Keratinocyte (primary cell): Measurements from ENCODE around the gene KIAA1217. TPM values are rescaled to one million over a fixed set of nuclear protein-coding genes. Genes with fewer than 3 reads are reported as not detected.
A peak's percentile ranks its signal among the peaks of the same experiment; 100 is the strongest.

Experiments
- DNase-seq: peaks from one replicate; pipeline ENCODE4 v3.0.0-alpha.2; 2011; ENCODE audit warnings: low read depth, missing footprints, low spot score
- FAIRE-seq: peaks from 2 replicates; lab custom pipeline; 2011; peaks lifted over from hg19 to GRCh38; lab: Jason Lieb, UNC
- H2AFZ ChIP-seq: 2 replicates; pipeline ENCODE4 v1.6.0; 2012; ENCODE audit warnings: low read length, control low read depth, inconsistent platforms; ENCODE audit not compliant: control insufficient read depth
- H3K27ac ChIP-seq: 2 replicates; pipeline ENCODE4 v1.5.1; 2011; ENCODE audit warnings: low read length; ENCODE audit not compliant: control insufficient read depth, insufficient read depth
- H3K27me3 ChIP-seq: 3 replicates; pipeline ENCODE4 v1.6.0; 2011; ENCODE audit warnings: low read length; ENCODE audit not compliant: control insufficient read depth, insufficient read depth; ENCODE audit errors: extremely low read depth
- H3K36me3 ChIP-seq, 2 experiments: 2 replicates in 1 of 2; 3 replicates in 1 of 2; pipeline ENCODE4 v1.5.1; 2011; ENCODE audit warnings: low read length in 2 of 2, mild to moderate bottlenecking in 1 of 2; ENCODE audit not compliant: control insufficient read depth in 2 of 2, insufficient read depth in 2 of 2; ENCODE audit errors: extremely low read depth in 1 of 2
- H3K4me1 ChIP-seq: 3 replicates; pipeline ENCODE4 v1.5.1; 2011; ENCODE audit warnings: low read length; ENCODE audit not compliant: control insufficient read depth, insufficient read depth; ENCODE audit errors: extremely low read depth
- H3K4me2 ChIP-seq: 3 replicates; pipeline ENCODE4 v1.6.0; 2011; ENCODE audit warnings: low read depth, low read length; ENCODE audit not compliant: control insufficient read depth, insufficient read depth; ENCODE audit errors: extremely low read depth
- H3K4me3 ChIP-seq, 3 experiments: fragments of 200-600 bp in 1 of 3; sonication (generic) in 1 of 3; 2 replicates in 2 of 3; 3 replicates in 1 of 3; pipeline ENCODE4 v1.5.1; 2011 to 2016; ENCODE audit warnings: low read length in 3 of 3, mild to moderate bottlenecking in 3 of 3, control low read depth in 2 of 3, inconsistent platforms in 1 of 3, low read depth in 1 of 3, mixed read lengths in 1 of 3, mixed run types in 1 of 3, moderate library complexity in 1 of 3; ENCODE audit not compliant: control insufficient read depth in 2 of 3, insufficient read depth in 2 of 3; ENCODE audit errors: extremely low read depth in 1 of 3
- H3K79me2 ChIP-seq: 2 replicates; pipeline ENCODE4 v1.6.0; 2012; ENCODE audit warnings: low read length; ENCODE audit not compliant: control insufficient read depth, insufficient read depth
- H3K9ac ChIP-seq: 3 replicates; pipeline ENCODE4 v1.6.0; 2011; ENCODE audit warnings: low read length; ENCODE audit not compliant: control insufficient read depth, insufficient read depth; ENCODE audit errors: extremely low read depth
- H3K9me1 ChIP-seq: 3 replicates; pipeline ENCODE4 v1.6.0; 2011; ENCODE audit warnings: low read length; ENCODE audit not compliant: control insufficient read depth, insufficient read depth; ENCODE audit errors: extremely low read depth
- H3K9me3 ChIP-seq: 2 replicates; pipeline ENCODE4 v1.5.1; 2012; ENCODE audit warnings: low read depth, low read length; ENCODE audit not compliant: control insufficient read depth
- H4K20me1 ChIP-seq: 3 replicates; pipeline ENCODE4 v1.6.0; 2011; ENCODE audit warnings: low read length; ENCODE audit not compliant: control insufficient read depth, insufficient read depth; ENCODE audit errors: extremely low read depth
- EZH2 ChIP-seq: IDR thresholded peaks from one replicate; pipeline ENCODE4 v1.6.1; 2012; ENCODE audit warnings: inconsistent platforms, mild to moderate bottlenecking, low read length, moderate library complexity
- dilution Hi-C: fragments of 300-500 bp; cut with MboI; formaldehyde crosslinking; loops from one replicate; pipeline ENCODE4 v1.7.0; 2020; ENCODE audit warnings: low sequenced_read_pairs; ENCODE audit not compliant: extremely low pct_ligation_motif_present
- polyA plus RNA-seq, 5 experiments: library from polyadenylated mRNA; depleted of rRNA in 3 of 5; stranded (reverse) in 3 of 5; stranded (forward) in 1 of 5; unstranded in 1 of 5; fragments of >200 nt; gene quantifications; 1 replicate in 1 of 5; 2 replicates in 3 of 5; 3 replicates in 1 of 5; pipeline versions ENCODE4 v1.2.1 to v1.2.3, GENCODE V29; 2011 to 2012; ENCODE audit warnings: missing spikeins in 2 of 5, low read depth in 1 of 5, low replicate concordance in 1 of 5
- TF ChIP-seq, protein P1 (sequence below), 3 experiments: IDR thresholded peaks in 1 of 3; conservative IDR thresholded peaks in 1 of 3; optimal IDR thresholded peaks in 1 of 3; 2 replicates in 2 of 3; 3 replicates in 1 of 3; pipeline versions ENCODE3 to v1.5.1; 2011; ENCODE audit warnings: low read length in 3 of 3, mild to moderate bottlenecking in 3 of 3, moderate library complexity in 2 of 3, control low read depth in 1 of 3, inconsistent platforms in 1 of 3; ENCODE audit not compliant: insufficient read depth in 2 of 3; ENCODE audit errors: extremely low read depth in 1 of 3

KIAA1217 gene
- polyA plus RNA-seq, 1 donor (not counting 4 experiments of a cell fraction or from before 2014, with no cell fraction given) = 10.4 TPM

DNA sequence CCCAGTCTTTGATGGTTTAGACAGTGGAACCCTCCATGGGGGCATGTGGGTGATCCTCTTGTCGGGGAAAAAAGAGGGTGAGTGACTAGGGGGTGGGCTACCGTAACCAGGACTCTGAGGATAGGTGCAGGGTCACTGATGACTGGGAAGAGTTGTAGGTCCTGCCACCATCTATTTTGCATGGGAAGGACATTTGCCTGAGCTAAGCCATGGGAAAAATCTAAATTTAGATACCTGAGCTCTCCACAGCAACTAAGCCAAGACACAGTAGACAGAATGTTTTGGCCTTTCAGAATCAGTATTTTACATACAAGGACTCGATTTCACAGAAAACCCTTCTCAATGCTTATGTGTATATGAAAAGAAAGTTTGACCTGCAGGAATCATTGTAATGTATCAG lies 52.7 kb downstream of the KIAA1217 start:
- no peak for DNase-seq
- no peaks in the 10 kb centered on the region for H3K27me3 ChIP-seq
- H3K4me1 ChIP-seq = peaks cover 21% of the 10 kb centered on the region
- no peaks in the 10 kb centered on the region for H4K20me1 ChIP-seq
- FAIRE-seq = no peak
- no peak overlapping the region for H3K4me3 ChIP-seq
- no peaks in the 10 kb centered on the region for H3K9me3 ChIP-seq
- H3K4me2 ChIP-seq = no peak overlapping the region
- H3K9me1 ChIP-seq = no peaks in the 10 kb centered on the region
- dilution Hi-C loops = no loop called here
- no peak overlapping the region for H3K9ac ChIP-seq
- H3K36me3 ChIP-seq = peaks cover 0 to 3% of the 10 kb centered on the region in 2 experiments
- no peak overlapping the region for H3K27ac ChIP-seq
- H2AFZ ChIP-seq = no peak overlapping the region
- no peak for TF ChIP-seq EZH2
- TF ChIP-seq, protein P1, sequence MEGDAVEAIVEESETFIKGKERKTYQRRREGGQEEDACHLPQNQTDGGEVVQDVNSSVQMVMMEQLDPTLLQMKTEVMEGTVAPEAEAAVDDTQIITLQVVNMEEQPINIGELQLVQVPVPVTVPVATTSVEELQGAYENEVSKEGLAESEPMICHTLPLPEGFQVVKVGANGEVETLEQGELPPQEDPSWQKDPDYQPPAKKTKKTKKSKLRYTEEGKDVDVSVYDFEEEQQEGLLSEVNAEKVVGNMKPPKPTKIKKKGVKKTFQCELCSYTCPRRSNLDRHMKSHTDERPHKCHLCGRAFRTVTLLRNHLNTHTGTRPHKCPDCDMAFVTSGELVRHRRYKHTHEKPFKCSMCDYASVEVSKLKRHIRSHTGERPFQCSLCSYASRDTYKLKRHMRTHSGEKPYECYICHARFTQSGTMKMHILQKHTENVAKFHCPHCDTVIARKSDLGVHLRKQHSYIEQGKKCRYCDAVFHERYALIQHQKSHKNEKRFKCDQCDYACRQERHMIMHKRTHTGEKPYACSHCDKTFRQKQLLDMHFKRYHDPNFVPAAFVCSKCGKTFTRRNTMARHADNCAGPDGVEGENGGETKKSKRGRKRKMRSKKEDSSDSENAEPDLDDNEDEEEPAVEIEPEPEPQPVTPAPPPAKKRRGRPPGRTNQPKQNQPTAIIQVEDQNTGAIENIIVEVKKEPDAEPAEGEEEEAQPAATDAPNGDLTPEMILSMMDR (optimal IDR thresholded peaks at IDR 0.05 in 1 of 3, IDR thresholded peaks at IDR 0.05 in 1 of 3, conservative IDR thresholded peaks at IDR 0.05 in 1 of 3; ENCODE audit: extremely low read depth in 1 of 3, insufficient read depth in 2 of 3, low read length in 3 of 3) = no peak
- H3K79me2 ChIP-seq = peaks cover 52% of the 10 kb centered on the region

DNA sequence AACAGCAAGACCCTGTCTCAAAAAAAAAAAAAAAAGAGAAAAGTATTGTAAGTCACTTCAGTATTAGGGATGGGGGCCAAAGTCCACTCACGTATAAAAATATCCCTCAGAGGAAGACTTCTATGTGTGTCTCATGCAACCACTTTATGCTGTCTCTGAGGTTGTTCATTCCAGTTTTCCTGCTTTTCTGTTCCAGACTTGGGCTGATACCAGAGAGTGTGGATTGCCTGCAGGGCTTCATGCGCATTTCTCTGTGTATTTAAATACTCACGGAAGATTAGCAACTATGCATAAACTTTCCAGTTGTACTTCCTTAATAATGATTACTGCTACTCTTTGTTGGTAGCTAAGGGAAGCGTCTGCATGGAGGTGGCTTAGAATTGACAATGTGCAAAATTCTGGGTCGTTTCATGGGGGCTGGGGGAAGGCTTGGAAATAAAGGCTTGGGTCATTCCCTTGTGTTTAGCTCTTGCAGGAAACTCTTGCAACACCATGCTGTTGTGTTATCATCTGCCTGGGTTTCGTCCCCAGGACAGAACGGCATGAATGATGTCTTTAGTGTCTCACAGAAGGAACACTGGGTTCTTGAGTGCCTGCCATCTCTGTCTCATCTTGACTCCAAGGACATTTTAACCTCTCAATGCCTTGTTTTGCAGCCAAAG lies 54.1 kb downstream of the KIAA1217 start:
- peaks cover 11% of the 10 kb centered on the region for H3K4me1 ChIP-seq
- no peak overlapping the region for H2AFZ ChIP-seq
- dilution Hi-C loops = no loop called here
- H4K20me1 ChIP-seq = no peaks in the 10 kb centered on the region
- no peak for TF ChIP-seq EZH2
- TF ChIP-seq, protein P1 (optimal IDR thresholded peaks at IDR 0.05 in 1 of 3, IDR thresholded peaks at IDR 0.05 in 1 of 3, conservative IDR thresholded peaks at IDR 0.05 in 1 of 3; ENCODE audit: extremely low read depth in 1 of 3, insufficient read depth in 2 of 3, low read length in 3 of 3) = no peak
- DNase-seq = no peak
- no peaks in the 10 kb centered on the region for H3K9me3 ChIP-seq
- H3K9ac ChIP-seq = no peak overlapping the region
- no peaks in the 10 kb centered on the region for H3K36me3 ChIP-seq
- no peaks in the 10 kb centered on the region for H3K27me3 ChIP-seq
- H3K4me3 ChIP-seq = no peak overlapping the region
- H3K79me2 ChIP-seq = peaks cover 37% of the 10 kb centered on the region
- H3K27ac ChIP-seq = no peak overlapping the region
- H3K9me1 ChIP-seq = no peaks in the 10 kb centered on the region
- peak overlapping the region; percentile 20 for H3K4me2 ChIP-seq
- FAIRE-seq = peak; percentile 67
